Purkinje cell (primary cell): ENCODE data around the gene TMEM31. TPM values are rescaled to one million over a fixed set of nuclear protein-coding genes. Genes with fewer than 3 reads are reported as not detected.

Experiments used
- polyA plus RNA-seq: library from polyadenylated mRNA; unstranded; fragments of >200 nt; fragmentation: Nextera tagmentation; gene quantifications from 2 replicates; pipeline ENCODE4 v1.2.1, GENCODE V29; 2014

Gene TMEM31, protein sequence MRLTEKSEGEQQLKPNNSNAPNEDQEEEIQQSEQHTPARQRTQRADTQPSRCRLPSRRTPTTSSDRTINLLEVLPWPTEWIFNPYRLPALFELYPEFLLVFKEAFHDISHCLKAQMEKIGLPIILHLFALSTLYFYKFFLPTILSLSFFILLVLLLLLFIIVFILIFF
- polyA plus RNA-seq = not detected in 2 replicates

DNA sequence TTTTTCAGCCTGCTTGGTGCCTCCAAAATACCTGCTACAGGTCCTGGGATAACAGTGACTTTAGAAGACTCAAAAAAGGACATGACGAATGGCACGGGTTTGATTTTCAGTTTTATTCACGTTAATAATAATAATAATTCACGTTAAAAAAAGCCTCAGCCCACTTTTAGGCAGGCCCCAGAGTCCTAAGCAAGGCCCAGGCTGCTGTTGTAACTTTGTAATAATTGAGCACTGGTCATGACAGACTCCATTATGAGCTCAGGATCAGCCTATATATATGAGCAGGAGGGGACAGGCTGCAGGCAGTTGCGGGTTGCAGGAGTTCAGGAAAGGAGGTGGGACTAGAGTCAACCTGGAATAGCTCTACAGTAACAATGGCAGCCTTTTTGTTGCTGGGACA lies at the start of gene TMEM31:
TMEM31 (plus strand) TSS at position 301 of the 400 bp plus-strand sequence. CDS start 1,350 bp downstream, outside the sequence.

DNA sequence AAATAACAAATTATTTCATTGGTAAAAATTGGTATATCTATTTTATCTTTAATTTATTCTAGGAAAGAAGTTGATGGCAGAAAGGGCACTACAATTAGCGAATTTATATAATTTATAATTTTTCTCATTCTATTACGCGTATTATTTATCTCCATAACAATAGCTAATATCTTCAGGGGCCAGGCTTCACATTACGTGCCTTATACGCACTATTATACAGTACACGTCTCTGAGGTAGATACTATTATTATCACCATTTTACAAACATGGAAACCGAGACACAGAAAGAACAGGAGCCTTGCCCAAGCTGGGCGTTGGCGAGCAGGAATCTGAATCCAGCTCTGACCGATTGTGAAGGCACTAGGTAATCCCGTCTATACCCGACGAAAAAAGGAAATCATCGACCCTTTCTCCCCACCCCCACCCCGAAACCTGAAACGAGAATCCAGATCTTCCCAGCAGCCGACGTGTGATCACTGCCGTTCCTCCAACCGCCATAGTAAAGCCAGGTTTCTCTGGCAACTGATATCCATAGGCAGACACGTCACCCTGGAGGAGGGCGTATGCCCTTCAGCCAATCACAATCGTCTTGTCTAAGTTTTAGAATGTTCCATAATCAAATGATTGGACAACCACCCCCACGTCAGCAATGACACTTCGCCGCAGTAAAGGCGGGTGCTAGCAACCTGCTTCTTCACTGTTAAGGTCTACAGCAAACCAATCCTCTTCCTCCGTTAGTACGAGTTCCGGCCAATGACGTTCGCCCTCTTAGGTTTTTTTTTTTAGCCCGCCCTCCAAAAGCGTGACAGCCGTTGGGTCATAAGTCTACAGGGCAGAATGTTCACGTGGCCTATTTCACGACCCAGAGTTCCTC lies 24.3 kb upstream of the TMEM31 start, which contains the start of gene MORF4L2:
MORF4L2 (minus strand) TSS at position 501 of the 874 bp plus-strand sequence. CDS start 9,672 bp downstream, outside the sequence.

Other genes with a start within 250 kb of the TMEM31 start
- gene RAB40A, start 191.4 kb upstream of the TMEM31 start, polyA plus RNA-seq = 0.27 TPM in 1 of 2 replicates, not detected in the other
- gene TCEAL4, start 125.4 kb upstream of the TMEM31 start, polyA plus RNA-seq = 292 and 303 TPM in 2 replicates
- gene TCEAL3, start 102.9 kb upstream of the TMEM31 start, polyA plus RNA-seq = 31.2 and 51.0 TPM in 2 replicates
- 77.7 and 137 TPM in 2 replicates for gene TCEAL1, start 81.9 kb upstream of the TMEM31 start, polyA plus RNA-seq
- 226 and 282 TPM in 2 replicates for gene MORF4L2, start 24.2 kb upstream of the TMEM31 start, polyA plus RNA-seq
- 23.2 and 43.0 TPM in 2 replicates for gene PLP1, start 65.9 kb downstream of the TMEM31 start, polyA plus RNA-seq
- 15.4 and 16.3 TPM in 2 replicates for gene RAB9B, start 121.3 kb downstream of the TMEM31 start, polyA plus RNA-seq